DMS 273 (cell line): ENCODE data around the gene SH2B2.
"Not testable (repeated sequence)": the region's sequence is repeated elsewhere in the genome, so short reads cannot be mapped to it uniquely, and the experiment has no call there.

Experiments used
- DNase-seq: peaks from one replicate; lab custom pipeline; 2025; ENCODE audit not compliant: unreplicated experiment; lab: John Stamatoyannopoulos, UW

The SH2B2 gene

DNA sequence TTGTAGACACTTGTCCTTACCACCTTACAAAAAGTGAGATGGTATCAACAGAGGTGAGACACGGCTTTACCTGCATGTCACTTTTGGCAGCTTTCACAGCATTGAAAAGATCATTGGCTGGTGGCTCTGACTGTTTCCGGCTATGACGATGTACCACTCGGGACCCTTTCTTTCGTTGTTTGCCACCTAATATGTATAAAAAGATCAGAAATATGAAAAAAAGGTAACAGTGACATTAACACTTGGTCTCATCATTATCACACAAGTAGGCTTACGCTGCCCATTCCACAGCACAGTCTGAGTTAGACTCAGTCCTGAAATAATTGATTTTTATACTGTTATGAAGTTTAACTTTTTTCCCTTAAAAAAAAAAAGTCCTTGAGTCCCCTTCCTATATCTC, 40.5 kb downstream of the SH2B2 start:
- not testable (repeated sequence) for DNase-seq

DNA sequence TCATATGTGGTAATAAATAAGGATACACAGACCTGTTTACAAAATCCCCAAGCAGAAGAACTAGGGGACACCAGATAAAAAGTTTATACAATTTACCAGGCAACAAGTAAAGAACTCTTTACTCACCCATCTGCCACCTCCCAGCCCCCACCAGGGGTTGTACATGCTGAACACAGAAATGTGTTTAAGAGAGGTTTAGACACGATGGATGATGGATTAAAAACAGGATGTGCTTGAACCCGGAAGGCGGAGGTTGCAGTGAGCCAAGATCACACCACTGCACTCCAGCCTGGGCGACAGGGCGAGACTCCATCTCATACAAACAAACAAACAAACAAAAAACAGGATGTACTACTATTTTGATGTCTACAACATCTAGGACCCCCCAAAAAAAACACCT, 42.2 kb downstream of the SH2B2 start:
- DNase-seq: not testable (repeated sequence)

DNA sequence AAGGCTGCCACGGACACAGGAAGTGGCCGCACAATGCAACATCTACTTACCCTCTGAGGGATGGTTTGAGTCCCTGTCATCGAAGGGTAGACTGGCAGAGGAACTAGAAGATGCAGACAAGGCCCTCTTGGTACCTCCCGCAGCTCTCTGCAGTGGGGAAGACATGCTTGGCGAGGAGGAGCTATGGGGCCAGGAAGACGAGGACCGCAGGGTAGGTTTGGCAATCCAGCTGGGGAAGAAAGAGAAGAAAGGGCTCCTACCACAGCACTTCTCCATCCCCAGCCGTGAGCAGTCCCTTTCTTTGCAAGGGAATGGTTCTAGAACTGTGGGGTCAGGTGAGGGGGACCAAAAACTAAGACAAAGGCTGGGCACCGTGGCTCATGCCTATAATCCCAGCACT, 42.7 kb downstream of the SH2B2 start:
- DNase-seq: not testable (repeated sequence)

DNA sequence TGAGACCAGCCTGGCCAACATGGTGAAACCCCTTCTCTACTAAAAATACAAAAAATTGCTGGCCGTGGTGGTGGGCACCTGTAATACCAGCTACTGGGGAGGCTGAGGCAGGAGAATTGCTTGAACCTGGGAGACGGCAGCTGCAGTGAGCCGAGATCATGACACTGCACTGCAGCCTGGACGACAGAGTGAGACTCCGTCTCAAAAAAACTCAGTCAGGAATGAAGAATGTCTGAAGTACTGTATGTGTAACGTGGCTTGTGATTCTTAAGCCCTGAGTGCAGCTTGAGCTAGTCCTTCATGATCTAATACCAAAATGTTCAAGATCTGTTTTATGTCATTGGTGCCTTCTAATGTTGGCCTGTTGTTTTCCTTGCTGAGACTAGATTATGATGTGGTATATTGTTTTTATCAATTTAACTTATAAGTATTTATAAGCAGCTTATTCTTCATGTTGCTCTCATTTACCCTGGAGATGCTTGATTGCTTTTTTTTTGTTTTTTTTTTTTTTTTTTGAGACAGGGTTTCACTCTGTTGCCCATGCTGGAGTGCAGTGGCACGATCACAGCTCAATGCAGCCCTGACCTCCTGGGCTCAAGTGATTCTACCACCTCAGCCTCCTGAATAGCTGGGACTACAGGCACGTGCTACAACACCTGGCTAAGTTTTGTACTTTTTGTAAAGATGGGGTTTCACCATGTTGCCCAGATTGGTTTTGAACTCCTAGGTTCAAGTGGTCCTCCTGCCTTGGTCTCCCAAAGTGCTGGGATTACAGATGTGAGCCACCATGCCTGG, 44.2 kb downstream of the SH2B2 start:
- DNase-seq: not testable (repeated sequence)

DNA sequence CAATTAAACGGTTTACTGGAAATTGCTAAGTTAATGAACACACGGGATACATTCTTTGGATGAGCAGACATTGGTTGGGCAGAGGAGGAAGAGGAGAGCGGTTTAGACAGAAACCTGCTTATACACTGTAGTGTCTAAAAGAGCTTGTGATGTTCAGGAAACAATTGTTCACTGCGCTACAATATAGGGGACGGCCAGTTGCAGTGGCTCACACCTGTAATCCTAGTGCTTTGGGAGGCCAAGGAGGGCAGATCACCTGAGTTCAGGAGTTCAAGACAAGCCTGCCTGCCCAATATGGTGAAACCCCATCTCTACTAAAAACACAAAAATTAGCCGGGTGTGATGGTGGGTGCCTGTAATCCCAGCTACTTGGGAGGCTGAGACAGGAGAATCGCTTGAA, 48.9 kb downstream of the SH2B2 start:
- not testable (repeated sequence) for DNase-seq

DNA sequence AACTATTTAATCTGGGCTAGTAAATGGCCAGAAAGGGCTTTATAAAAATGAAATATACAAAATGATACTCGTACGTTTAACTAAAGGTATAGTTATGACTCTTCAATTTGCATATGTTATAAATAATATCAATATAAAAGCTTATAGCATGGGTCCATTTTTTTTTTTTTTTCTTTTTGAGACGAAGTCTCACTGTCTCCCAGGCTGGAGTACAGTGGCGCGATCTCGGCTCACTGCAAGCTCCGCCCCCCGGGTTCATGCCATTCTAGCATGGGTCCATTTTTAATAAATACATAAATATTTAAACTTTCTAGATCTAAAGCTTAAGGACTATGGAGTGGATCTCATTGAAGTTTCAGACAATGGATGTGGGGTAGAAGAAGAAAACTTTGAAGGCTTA, 50.3 kb downstream of the SH2B2 start:
- not testable (repeated sequence) for DNase-seq

DNA sequence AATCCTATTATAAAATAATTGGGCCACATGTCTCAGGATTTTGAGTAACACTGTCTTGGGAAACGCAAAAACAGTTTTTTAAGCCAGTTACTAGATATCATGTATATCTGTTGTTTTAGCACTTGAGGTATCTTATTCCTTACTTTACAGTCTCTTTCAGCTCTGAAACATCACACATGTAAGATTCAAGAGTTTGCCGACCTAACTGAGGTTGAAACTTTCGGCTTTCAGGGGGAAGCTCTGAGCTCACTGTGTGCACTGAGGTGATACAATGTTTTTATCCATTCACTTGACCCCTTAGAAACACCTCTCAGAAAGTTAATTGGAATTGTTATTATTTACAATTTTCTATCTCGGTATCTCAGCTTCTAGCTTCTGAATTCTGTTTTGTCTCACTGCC, 50.8 kb downstream of the SH2B2 start:
- not testable (repeated sequence) for DNase-seq

DNA sequence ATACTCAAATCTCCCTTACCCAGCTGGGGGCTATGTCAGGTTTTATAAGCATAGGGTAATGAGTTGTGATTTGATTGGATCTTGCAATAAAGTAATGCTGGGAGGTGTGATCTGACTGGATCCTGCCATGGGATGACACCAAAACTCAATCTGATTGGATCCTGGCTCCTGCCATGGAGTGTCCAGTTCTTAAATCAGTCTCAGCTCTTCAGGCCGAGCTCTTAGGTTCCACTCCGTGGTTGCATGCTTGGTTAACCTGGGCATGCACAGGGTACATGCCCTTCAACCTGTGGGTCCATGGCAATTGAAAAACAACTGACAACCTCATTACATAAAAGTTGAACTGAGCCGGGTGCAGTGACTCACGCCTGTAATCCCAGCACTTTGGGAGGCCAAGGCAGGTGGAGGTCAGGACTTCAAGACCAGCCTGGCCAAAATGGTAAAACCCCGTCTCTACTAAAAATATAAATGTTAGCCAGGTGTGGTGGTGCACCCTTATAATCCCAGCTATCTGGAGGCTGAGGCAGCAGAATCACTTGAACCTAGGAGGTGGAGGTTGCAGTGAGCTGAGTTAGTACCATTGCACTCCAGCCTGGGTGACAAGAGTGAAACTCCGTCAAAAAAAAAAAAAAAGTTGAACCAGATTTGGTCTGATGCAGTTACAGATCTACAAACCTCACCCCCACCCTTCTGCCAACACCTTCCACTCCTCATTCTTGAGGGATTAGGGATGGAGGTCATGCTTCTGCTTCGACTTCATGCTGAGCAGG, 54.1 kb downstream of the SH2B2 start:
- DNase-seq: not testable (repeated sequence)

DNA sequence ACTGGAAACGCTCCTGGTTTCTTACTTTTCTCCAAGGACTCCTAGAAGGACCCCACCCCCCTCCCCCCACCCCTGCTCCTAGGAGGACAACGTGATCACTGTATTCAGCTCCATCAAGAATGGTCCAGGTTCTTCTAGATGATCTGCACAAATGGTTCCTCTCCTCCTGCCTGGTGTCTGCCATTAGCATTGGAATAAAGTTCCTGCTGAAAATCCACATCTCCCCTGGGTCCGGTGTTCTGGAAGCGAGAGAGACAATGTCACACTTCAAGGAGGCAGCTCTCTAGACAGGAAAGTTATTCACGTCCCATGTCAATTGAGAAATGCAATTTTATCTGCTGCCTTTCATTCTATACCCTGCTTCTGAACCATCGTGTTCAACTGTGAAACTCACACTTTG, 60.3 kb downstream of the SH2B2 start:
- not testable (repeated sequence) for DNase-seq

DNA sequence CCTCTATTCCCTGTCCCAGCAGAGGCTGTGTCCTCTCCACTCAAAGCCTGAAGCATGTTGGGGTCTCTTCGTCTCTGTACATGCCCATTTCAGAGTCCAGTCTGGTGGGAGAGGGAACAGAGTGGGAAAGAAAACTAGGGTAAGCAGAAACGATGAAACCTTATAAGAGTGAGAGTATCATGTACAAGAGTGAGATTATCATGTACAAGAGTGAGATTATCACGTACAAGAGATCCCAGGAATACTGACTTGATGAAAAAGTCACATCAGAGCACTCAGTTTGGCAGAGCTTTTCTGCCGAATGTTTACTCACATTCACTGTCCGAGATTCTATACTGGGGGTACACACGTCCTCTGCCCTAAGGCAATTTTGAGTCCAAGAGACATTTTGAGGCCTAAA, 69.7 kb downstream of the SH2B2 start, which contains the start of gene SPDYE6:
SPDYE6 (minus strand) TSS at position 101 of the 400 bp plus-strand sequence. CDS start 421 bp downstream, outside the sequence.
- not testable (repeated sequence) for DNase-seq

DNA sequence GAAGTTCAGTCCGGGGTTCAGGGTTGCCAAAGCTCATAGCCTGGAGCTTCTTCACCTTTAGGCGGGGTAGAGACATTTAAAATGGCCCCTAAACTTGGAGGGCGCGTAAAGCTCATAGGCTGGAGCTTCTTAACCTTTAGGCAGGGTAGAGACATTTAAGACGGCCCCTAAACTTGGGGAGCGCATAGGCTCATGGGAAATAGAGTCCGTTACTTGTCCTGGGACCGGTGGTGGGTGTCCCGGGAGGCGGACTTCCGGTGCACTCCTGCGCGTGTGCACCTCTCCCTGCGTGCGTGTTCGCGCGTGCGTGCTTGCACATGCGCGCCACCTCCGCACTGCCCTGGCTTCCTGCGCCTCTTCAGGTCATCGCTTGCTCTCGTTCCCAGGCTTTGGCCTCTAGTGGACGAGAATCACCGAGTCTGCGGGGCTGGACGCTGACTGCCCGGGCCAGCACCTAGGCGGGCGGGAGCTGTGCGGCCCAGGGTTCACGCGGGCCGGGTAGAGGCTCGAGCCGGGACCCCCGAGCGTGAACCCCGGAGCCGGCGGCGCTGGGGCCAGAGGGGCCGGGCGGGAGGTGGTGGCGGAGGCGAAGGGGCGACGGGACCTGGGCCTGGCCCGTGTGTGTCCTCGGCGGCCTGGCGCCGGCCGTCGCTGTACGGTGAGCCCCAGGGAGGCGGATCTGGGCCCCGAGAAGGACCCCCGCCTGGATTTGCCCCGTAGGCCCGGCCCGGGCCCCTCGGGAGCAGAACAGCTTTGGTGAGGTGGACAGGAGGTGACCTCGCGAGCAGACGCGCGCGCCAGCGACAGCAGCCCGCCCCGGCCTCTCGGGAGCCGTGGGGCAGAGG, 77.1 kb downstream of the SH2B2 start:
- peak; percentile 100 for DNase-seq

DNA sequence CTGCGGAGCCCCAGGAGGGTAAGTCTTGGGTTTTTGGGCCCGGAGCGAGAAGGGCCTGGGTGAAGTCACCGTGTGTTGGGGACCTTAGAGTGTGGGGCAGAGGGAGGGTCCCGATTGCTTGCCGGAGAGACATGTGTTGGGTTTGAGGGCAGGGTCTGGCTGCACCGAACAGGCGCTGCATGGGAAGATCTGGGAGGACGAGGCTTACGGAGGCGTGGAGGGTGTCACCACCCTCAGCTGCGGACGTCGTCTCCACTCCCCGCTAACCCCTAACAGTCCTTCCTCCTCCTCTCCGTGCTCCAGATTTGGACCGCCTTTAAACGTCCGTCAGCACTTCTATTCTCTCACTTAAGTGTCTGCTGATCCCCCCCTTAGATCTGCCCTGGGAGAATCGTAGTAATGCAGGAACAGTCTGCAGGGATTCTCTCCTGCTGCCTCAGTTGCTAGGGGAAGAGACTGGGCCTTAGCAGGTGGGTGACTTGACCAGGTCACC, 77.8 kb downstream of the SH2B2 start:
- not testable (repeated sequence) for DNase-seq

DNA sequence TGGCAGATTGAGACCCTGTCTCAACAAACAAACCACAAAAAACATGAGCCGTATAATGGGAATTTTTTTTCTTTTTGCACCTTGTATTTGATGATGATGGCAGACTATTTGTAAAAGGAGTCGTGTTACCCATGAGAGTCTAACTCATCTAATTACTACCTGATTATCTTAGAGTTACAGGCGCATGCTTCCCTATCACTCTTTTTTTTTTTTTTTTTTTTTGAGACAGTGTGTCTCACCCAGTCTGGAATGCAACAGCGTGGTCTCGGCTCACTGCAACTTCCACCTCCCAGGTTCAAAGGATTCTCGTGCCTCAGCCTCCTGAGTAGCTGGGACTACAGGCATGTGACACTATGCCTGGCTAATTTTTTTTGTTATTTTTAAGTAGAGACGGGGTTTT, 78.7 kb downstream of the SH2B2 start:
- DNase-seq: not testable (repeated sequence)

DNA sequence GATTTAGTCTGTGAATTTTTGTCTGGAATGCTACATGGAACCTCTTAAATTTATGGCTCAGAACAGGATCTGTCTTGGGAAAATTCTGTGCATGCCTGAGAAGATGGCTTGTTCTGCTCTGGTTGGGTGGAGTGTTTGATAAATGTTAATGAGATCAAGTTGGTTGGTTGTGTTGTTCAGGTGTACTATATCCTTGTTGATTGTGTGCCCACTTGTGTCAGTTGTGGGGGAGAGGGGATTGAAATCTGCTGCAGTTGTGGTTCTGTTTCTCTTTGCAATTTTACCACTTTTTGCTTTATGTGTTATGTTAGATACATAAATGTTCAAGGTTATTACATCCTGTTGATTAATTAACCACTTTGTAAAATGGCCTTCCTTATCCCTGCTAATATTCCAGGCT, 83.4 kb downstream of the SH2B2 start:
- DNase-seq: not testable (repeated sequence)
